ENCODE results near the gene LSM14A. TPM values are rescaled to one million over a fixed set of nuclear protein-coding genes. Genes with fewer than 3 reads are reported as not detected.

The LSM14A gene
- 99.4 and 172 TPM in 2 replicates for total RNA-seq

GRCh38 chr19:34171877-34172660 is at the start of gene LSM14A:
TSS of gene LSM14A (plus strand) at chr19:34172504. CDS start at chr19:34172643, 139 bp downstream.

GRCh38 chr19:34254046-34254697 is 81.9 kb downstream of the LSM14A start, which contains the start of gene GARRE1:
TSS of gene GARRE1 (plus strand) at chr19:34254554. CDS start at chr19:34300474, 45,920 bp downstream.

Other genes starting within 250 kb of the LSM14A start
- gene GARRE1, start 82.0 kb downstream of the LSM14A start, total RNA-seq: 23.5 and 52.9 TPM in 2 replicates
- gene GPI, start 192.7 kb downstream of the LSM14A start, total RNA-seq: 115 and 211 TPM in 2 replicates
- gene PDCD2L, start 231.9 kb downstream of the LSM14A start, total RNA-seq: 8.6 and 15.1 TPM in 2 replicates

Data from bladder microvascular endothelial cell (primary cell).